K562 (cell line): ENCODE measurements around the gene CDC6. TPM values are rescaled to one million over a fixed set of nuclear protein-coding genes. Genes with fewer than 3 reads are reported as not detected.

Source experiments
- CBX3 ChIP-seq, 2 experiments: IDR thresholded peaks; 1 replicate in 1 of 2; 2 replicates in 1 of 2; pipeline ENCODE4 v1.6.1; 2012; ENCODE audit warnings: inconsistent platforms in 2 of 2, low read length in 2 of 2, borderline replicate concordance in 1 of 2, control low read depth in 1 of 2
- CBX8 ChIP-seq: fragments of 200-600 bp; sonication (generic); IDR thresholded peaks from 2 replicates; pipeline ENCODE4 v1.6.1; 2012; ENCODE audit warnings: borderline replicate concordance, mixed run types, low read depth, mild to moderate bottlenecking, moderate library complexity, mixed read lengths, low read length, control low read depth, inconsistent platforms; ENCODE audit not compliant: poor library complexity, severe bottlenecking; ENCODE audit errors: extremely low read depth
- JUND ChIP-seq, 2 experiments: IDR thresholded peaks; 2 replicates in 1 of 2; 3 replicates in 1 of 2; pipeline ENCODE4 v1.6.1; 2011; ENCODE audit warnings: borderline replicate concordance in 2 of 2, low read depth in 2 of 2, low read length in 2 of 2, improper control_type of control experiment in 1 of 2, missing biosample characterization in 1 of 2, missing genetic modification characterization in 1 of 2, missing genetic modification reagents in 1 of 2
- LARP7 ChIP-seq: fragments of 450-650 bp; IDR thresholded peaks from 2 replicates; pipeline ENCODE4 v1.6.1; 2016
- NR2F6 ChIP-seq: fragments of 450-650 bp; formaldehyde crosslinking; IDR thresholded peaks from 2 replicates; pipeline ENCODE4 v1.4.0; 2020; ENCODE audit warnings: mild to moderate bottlenecking
- SREBF2 ChIP-seq: sonication (generic); formaldehyde crosslinking; IDR thresholded peaks from 2 replicates; pipeline ENCODE4 v1.4.0; 2020; ENCODE audit warnings: mild to moderate bottlenecking, missing genetic modification reagents
- SRSF1 ChIP-seq: fragments of 200-400 bp; formaldehyde crosslinking; IDR thresholded peaks from 2 replicates; pipeline ENCODE4 v1.6.1; 2017; ENCODE audit warnings: mild to moderate bottlenecking, low read depth, low read length, moderate library complexity
- WHSC1 ChIP-seq: IDR thresholded peaks from one replicate; pipeline ENCODE4 v1.6.1; 2012; ENCODE audit warnings: low read length, control low read depth, inconsistent platforms
- ZFP30 ChIP-seq: fragments of 250-450 bp; sonication (Bioruptor Pico); IDR thresholded peaks from 2 replicates; pipeline ENCODE4 v1.8.0; 2022; ENCODE audit warnings: moderate library complexity, mild to moderate bottlenecking, inconsistent platforms, borderline replicate concordance
- ZNF263 ChIP-seq: sonication (generic); formaldehyde crosslinking; IDR thresholded peaks from 2 replicates; pipeline ENCODE4 v1.8.0; 2022; ENCODE audit warnings: mild to moderate bottlenecking, missing genetic modification reagents, borderline replicate concordance
- ZNF57 ChIP-seq: fragments of 450-650 bp; formaldehyde crosslinking; IDR thresholded peaks from 2 replicates; pipeline ENCODE4 v1.4.0; 2020; ENCODE audit warnings: mild to moderate bottlenecking, moderate library complexity
- ZNF76 ChIP-seq: fragments of 250-450 bp; sonication (Bioruptor Pico); IDR thresholded peaks from 2 replicates; pipeline ENCODE4 v1.4.0; 2020; ENCODE audit warnings: mild to moderate bottlenecking, moderate library complexity, borderline replicate concordance
- ZNF778 ChIP-seq: fragments of 450-650 bp; formaldehyde crosslinking; IDR thresholded peaks from 2 replicates; pipeline ENCODE4 v1.4.0; 2020; ENCODE audit warnings: mild to moderate bottlenecking, moderate library complexity
- ZSCAN32 ChIP-seq: fragments of 450-650 bp; formaldehyde crosslinking; IDR thresholded peaks from 2 replicates; pipeline ENCODE4 v1.4.0; 2020; ENCODE audit warnings: mild to moderate bottlenecking, moderate library complexity
- polyA plus RNA-seq, 8 experiments: library from polyadenylated mRNA; depleted of rRNA in 4 of 8; stranded (reverse) in 5 of 8; unstranded in 3 of 8; fragments of >200 nt; fragmentation: Nextera tagmentation in 2 of 8; fragmentation: Illumina TruSeq in 1 of 8; extraction: Ambion mirVana in 2 of 8; extraction: Trizol in 1 of 8; gene quantifications; 2 replicates each; pipeline versions ENCODE4 v1.2.1 to v1.2.3, GENCODE V29; 2011 to 2014; ENCODE audit warnings: inconsistent platforms in 1 of 8, missing spikeins in 1 of 8
- total RNA-seq, 7 experiments: library from RNA; depleted of rRNA in 6 of 7; stranded (reverse); fragments of >200 nt in 6 of 7; fragmentation: Illumina TruSeq in 2 of 7; extraction: Trizol in 2 of 7; gene quantifications; 2 replicates each; pipeline versions ENCODE4 v1.2.1 to v1.2.3, GENCODE V29; 2011 to 2021; ENCODE audit warnings: low replicate concordance in 1 of 7
- TF ChIP-seq, protein P1 (sequence below): fragments of 450-650 bp; conservative IDR thresholded peaks from 2 replicates; pipeline ENCODE4 v1.6.1; 2016; ENCODE audit warnings: missing genetic modification characterization, low read depth, mild to moderate bottlenecking, control low read depth, missing compliant biosample characterization
- TF ChIP-seq, protein P2 (sequence below): fragments of 250-450 bp; sonication (Bioruptor Pico); IDR thresholded peaks from 2 replicates; pipeline ENCODE4 v1.8.0; 2021; ENCODE audit warnings: borderline replicate concordance, mild to moderate bottlenecking, moderate library complexity; ENCODE audit not compliant: poor library complexity, severe bottlenecking
- TF ChIP-seq, protein P3 (sequence below): fragments of 250-450 bp; sonication (Bioruptor Pico); IDR thresholded peaks from 2 replicates; pipeline ENCODE4 v1.8.0; 2021; ENCODE audit warnings: moderate library complexity, mild to moderate bottlenecking, inconsistent platforms

Gene CDC6
- total and polyA plus RNA-seq, 9 of the 15 experiments (the other 6 are each of a cell fraction or from before 2014, with no cell fraction given), result 29.6 to 141 (median 106) TPM

DNA sequence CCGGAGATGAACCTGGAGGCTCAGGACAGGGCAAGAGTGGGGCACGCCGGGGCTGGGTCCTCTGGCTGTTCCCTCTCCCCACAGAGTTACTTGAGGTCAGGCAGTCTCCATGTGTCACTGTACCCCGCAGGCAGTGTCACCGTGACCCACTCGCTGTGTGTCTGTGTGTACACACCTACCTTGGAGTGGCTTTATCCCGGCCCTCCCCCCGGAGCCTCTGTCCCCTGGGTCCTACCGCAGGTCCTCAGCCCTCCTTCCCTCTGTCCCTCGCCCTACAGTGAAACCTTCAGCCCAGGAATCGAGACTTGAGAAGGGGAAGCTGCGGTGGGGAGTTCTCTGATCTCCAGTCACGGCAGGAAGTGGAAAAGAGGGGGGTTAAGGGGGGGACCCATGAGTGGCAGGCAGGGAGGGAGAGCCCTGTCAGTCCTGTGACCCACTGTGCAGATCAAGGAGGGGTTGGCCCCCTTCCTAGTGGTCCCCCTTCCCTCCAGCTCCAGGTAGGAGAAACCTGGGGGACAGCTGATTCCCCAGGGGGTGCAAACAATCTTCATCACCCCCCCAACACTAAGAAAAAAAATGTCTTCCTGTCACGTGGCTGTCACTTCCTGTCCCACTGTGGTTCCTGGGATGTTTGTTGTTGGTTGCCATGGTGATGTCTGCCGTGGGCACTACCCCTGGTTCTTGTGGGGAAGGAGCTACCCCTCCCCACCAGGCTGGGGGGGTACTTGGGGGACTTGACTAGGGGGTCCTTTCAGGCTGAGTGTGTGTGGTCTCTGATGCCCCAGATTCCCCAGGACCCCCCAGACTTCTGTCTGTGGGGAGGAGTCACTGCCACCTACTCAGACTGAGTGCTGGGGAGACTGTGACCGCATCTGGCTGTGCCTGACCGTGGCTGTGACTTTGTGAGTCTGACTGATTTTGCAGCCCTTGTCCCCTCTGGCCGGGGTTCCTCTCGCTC, 35.0 kb downstream of the CDC6 start (continued):
- TF ChIP-seq, protein P1, sequence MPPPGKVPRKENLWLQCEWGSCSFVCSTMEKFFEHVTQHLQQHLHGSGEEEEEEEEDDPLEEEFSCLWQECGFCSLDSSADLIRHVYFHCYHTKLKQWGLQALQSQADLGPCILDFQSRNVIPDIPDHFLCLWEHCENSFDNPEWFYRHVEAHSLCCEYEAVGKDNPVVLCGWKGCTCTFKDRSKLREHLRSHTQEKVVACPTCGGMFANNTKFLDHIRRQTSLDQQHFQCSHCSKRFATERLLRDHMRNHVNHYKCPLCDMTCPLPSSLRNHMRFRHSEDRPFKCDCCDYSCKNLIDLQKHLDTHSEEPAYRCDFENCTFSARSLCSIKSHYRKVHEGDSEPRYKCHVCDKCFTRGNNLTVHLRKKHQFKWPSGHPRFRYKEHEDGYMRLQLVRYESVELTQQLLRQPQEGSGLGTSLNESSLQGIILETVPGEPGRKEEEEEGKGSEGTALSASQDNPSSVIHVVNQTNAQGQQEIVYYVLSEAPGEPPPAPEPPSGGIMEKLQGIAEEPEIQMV (tag), result no peak
- TF ChIP-seq LARP7, result no peak
- TF ChIP-seq CBX8, result no peak
- TF ChIP-seq SREBF2, result no peak
- no peak for TF ChIP-seq ZNF778
- TF ChIP-seq, protein P2, sequence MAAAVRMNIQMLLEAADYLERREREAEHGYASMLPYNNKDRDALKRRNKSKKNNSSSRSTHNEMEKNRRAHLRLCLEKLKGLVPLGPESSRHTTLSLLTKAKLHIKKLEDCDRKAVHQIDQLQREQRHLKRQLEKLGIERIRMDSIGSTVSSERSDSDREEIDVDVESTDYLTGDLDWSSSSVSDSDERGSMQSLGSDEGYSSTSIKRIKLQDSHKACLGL, result no peak
- no peak for TF ChIP-seq ZSCAN32 (CRISPR knock-in tag)
- no peak for TF ChIP-seq WHSC1
- peak; percentile 2; the same call in 1 of the 2 replicates for TF ChIP-seq JUND (IDR thresholded peaks at IDR 0.05; ENCODE audit: borderline replicate concordance, low read depth, low read length)
- TF ChIP-seq JUND (tag; IDR thresholded peaks at IDR 0.05; ENCODE audit: borderline replicate concordance, low read depth, low read length), result peak; percentile 25; the same call in 1 of the 3 replicates
- TF ChIP-seq ZFP30, result no peak
- TF ChIP-seq, protein P3, sequence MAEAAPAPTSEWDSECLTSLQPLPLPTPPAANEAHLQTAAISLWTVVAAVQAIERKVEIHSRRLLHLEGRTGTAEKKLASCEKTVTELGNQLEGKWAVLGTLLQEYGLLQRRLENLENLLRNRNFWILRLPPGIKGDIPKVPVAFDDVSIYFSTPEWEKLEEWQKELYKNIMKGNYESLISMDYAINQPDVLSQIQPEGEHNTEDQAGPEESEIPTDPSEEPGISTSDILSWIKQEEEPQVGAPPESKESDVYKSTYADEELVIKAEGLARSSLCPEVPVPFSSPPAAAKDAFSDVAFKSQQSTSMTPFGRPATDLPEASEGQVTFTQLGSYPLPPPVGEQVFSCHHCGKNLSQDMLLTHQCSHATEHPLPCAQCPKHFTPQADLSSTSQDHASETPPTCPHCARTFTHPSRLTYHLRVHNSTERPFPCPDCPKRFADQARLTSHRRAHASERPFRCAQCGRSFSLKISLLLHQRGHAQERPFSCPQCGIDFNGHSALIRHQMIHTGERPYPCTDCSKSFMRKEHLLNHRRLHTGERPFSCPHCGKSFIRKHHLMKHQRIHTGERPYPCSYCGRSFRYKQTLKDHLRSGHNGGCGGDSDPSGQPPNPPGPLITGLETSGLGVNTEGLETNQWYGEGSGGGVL (CRISPR knock-in tag), result no peak
- TF ChIP-seq ZNF263, result no peak
- no peak for TF ChIP-seq NR2F6
- TF ChIP-seq SRSF1, result no peak
- TF ChIP-seq ZNF76 (CRISPR knock-in tag), result no peak
- no peak; a peak in 1 of 3 replicates for TF ChIP-seq CBX3 (IDR thresholded peaks at IDR 0.05; ENCODE audit: borderline replicate concordance in 1 of 2, low read length in 2 of 2)
- TF ChIP-seq ZNF57 (CRISPR knock-in tag), result no peak
